Liver (tissue), 9 donors: Measurements from ENCODE around the gene CD247. TPM values are rescaled to one million over a fixed set of nuclear protein-coding genes. Genes with fewer than 3 reads are reported as not detected.

Source experiments
- DNase-seq: peaks from one replicate; pipeline ENCODE4 v3.0.0-alpha.2; 2017; ENCODE audit warnings: low spot score
- H3K27ac ChIP-seq, 2 donors: one replicate each; pipeline ENCODE4 v1.7.0; 2013; ENCODE audit warnings: inconsistent platforms in 2 of 2, low read length in 2 of 2, control low read depth in 1 of 2, low read depth in 1 of 2, mild to moderate bottlenecking in 1 of 2
- H3K27me3 ChIP-seq, 4 donors: one replicate each; pipeline versions ENCODE4 v1.6.1 to v1.7.0; 2013; ENCODE audit warnings: low read length in 3 of 4, inconsistent platforms in 1 of 4, mild to moderate bottlenecking in 1 of 4, moderate library complexity in 1 of 4; ENCODE audit not compliant: control insufficient read depth in 4 of 4, insufficient read depth in 4 of 4
- H3K36me3 ChIP-seq, 4 donors: one replicate each; pipeline versions ENCODE4 v1.6.1 to v1.7.0; 2013; ENCODE audit warnings: low read length in 3 of 4, mild to moderate bottlenecking in 3 of 4, low read depth in 1 of 4, moderate library complexity in 1 of 4; ENCODE audit not compliant: control insufficient read depth in 4 of 4, insufficient read depth in 3 of 4
- H3K4me1 ChIP-seq, 4 donors: one replicate each; pipeline versions ENCODE4 v1.6.1 to v1.7.0; 2013; ENCODE audit warnings: low read length in 3 of 4, mild to moderate bottlenecking in 3 of 4, moderate library complexity in 1 of 4; ENCODE audit not compliant: control insufficient read depth in 4 of 4, insufficient read depth in 4 of 4
- H3K4me3 ChIP-seq, 3 donors: one replicate each; pipeline versions ENCODE4 v1.6.1 to v1.7.0; 2013; ENCODE audit warnings: low read length in 3 of 3, control low read depth in 1 of 3, low read depth in 1 of 3, mild to moderate bottlenecking in 1 of 3
- H3K9ac ChIP-seq, 2 donors: one replicate each; pipeline ENCODE4 v1.7.0; 2013; ENCODE audit warnings: low read length in 2 of 2, mild to moderate bottlenecking in 2 of 2, moderate library complexity in 2 of 2, control low read depth in 1 of 2, low read depth in 1 of 2
- H3K9me3 ChIP-seq, 4 donors: one replicate each; pipeline versions ENCODE4 v1.6.1 to v1.7.0; 2013; ENCODE audit warnings: low read length in 3 of 4; ENCODE audit not compliant: control insufficient read depth in 4 of 4
- FOXA1 ChIP-seq: IDR thresholded peaks from 2 replicates; pipeline ENCODE4 v1.6.1; 2016; ENCODE audit warnings: antibody characterized with exemption
- FOXA2 ChIP-seq: IDR thresholded peaks from 2 replicates; pipeline ENCODE4 v1.6.1; 2016; ENCODE audit warnings: antibody characterized with exemption
- GABPA ChIP-seq, 2 donors: IDR thresholded peaks in 1 of 2; conservative IDR thresholded peaks in 1 of 2; 2 replicates each; pipeline ENCODE4 v1.6.1; 2016; ENCODE audit warnings: antibody characterized with exemption in 2 of 2, mild to moderate bottlenecking in 1 of 2, moderate library complexity in 1 of 2
- HNF4A ChIP-seq, 2 donors: conservative IDR thresholded peaks; 2 replicates each; pipeline ENCODE4 v1.6.1; 2016; ENCODE audit warnings: antibody characterized with exemption in 2 of 2, mild to moderate bottlenecking in 2 of 2
- HNF4G ChIP-seq: IDR thresholded peaks from 2 replicates; pipeline ENCODE4 v1.6.1; 2016; ENCODE audit warnings: antibody characterized with exemption
- JUND ChIP-seq, 2 donors: IDR thresholded peaks; 2 replicates each; pipeline ENCODE4 v1.6.1; 2016; ENCODE audit warnings: antibody characterized with exemption in 2 of 2
- NR2F2 ChIP-seq: IDR thresholded peaks from 2 replicates; pipeline ENCODE4 v1.6.1; 2016; ENCODE audit warnings: antibody characterized with exemption
- RAD21 ChIP-seq, 2 donors: IDR thresholded peaks; 2 replicates each; pipeline ENCODE4 v1.6.1; 2016; ENCODE audit warnings: antibody characterized with exemption in 2 of 2, mild to moderate bottlenecking in 2 of 2
- SP1 ChIP-seq: IDR thresholded peaks from 2 replicates; pipeline ENCODE4 v1.6.1; 2018; ENCODE audit warnings: antibody characterized with exemption, mild to moderate bottlenecking
- TAF1 ChIP-seq: conservative IDR thresholded peaks from 2 replicates; pipeline ENCODE4 v1.6.1; 2016; ENCODE audit warnings: antibody characterized with exemption, mild to moderate bottlenecking
- YY1 ChIP-seq: IDR thresholded peaks from 2 replicates; pipeline ENCODE4 v1.6.1; 2016; ENCODE audit warnings: antibody characterized with exemption, mild to moderate bottlenecking
- WGBS: extraction: QIAGEN DNeasy Blood & Tissue Kit; methylation state at CpG from one replicate; pipeline ENCODE4 v1.1.7; 2013; 5-methylcytosine and 5-hydroxymethylcytosine counted together
- polyA plus RNA-seq, 2 donors: library from polyadenylated mRNA; stranded (reverse) in 1 of 2; unstranded in 1 of 2; fragments of 200-250 nt in 1 of 2; fragments of >200 nt in 1 of 2; fragmentation: Nextera tagmentation in 1 of 2; extraction: Ambion mirVana in 1 of 2; gene quantifications; one replicate each; pipeline versions ENCODE4 v1.2.1 to v1.2.3, GENCODE V29; 2013 to 2015
- total RNA-seq, 2 donors: library from RNA; depleted of rRNA; stranded (reverse); fragments of >200 nt; gene quantifications; one replicate each; pipeline ENCODE4 v1.2.3, GENCODE V29; 2014
- TF ChIP-seq, protein P1 (sequence below): IDR thresholded peaks from 2 replicates; pipeline ENCODE4 v1.6.1; 2016; ENCODE audit warnings: antibody characterized with exemption, mild to moderate bottlenecking
- TF ChIP-seq, protein P2 (sequence below): IDR thresholded peaks from 2 replicates; pipeline ENCODE4 v1.6.1; 2016; ENCODE audit warnings: antibody characterized with exemption
- TF ChIP-seq, protein P3 (sequence below): IDR thresholded peaks from 2 replicates; pipeline ENCODE4 v1.6.1; 2016; ENCODE audit warnings: antibody characterized with exemption
- TF ChIP-seq, protein P4 (sequence below): IDR thresholded peaks from 2 replicates; pipeline ENCODE4 v1.6.1; 2016; ENCODE audit warnings: antibody characterized with exemption
- TF ChIP-seq, protein P5 (sequence below): fragments of 150-350 bp; IDR thresholded peaks from 2 replicates; pipeline ENCODE4 v1.5.1; 2017; ENCODE audit warnings: improper control_type of control experiment, low read depth, low read length; ENCODE audit not compliant: missing input control
- donor health status: healthy.
- donor health status: healthy.
- donor health status: healthy.
- donor health status: healthy.
- donor health status: healthy.

The CD247 gene
- total and polyA plus RNA-seq, 4 donors, result 0.61 to 2.2 (median 1.6) TPM

DNA sequence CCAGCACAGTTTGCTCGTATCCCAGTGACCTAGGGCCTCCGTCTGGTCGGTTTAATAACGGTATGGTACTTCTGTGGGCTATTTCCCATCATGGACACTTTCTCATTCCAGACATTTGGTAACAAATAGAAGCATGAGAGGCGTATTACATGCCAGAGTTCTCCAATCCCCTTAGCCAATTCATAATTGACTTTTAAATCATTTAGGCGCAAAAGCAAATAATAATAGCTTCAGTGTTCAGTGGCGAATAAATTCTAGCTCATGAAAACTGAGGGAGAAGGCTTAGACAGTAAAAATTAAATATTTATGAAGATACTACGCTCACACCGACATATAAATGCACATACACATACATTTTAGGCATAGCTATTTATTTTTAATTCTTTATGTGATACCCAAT, 50.6 kb downstream of the CD247 start:
- no peak for DNase-seq
- Histone ChIP-seq H3K4me3 (no peak overlapping the region), H3K4me1 (peaks cover 0 to 5% (median 2%) of the 10 kb centered on the region in 4 donors), H3K27ac (no peak overlapping the region), H3K27me3 (no peaks in the 10 kb centered on the region), H3K36me3 (no peaks in the 10 kb centered on the region), H3K9ac (no peak overlapping the region), H3K9me3 (no peaks in the 10 kb centered on the region)
- 83% methylated on average over 9 of the region's 9 CpGs for WGBS
- TF ChIP-seq, protein P1, sequence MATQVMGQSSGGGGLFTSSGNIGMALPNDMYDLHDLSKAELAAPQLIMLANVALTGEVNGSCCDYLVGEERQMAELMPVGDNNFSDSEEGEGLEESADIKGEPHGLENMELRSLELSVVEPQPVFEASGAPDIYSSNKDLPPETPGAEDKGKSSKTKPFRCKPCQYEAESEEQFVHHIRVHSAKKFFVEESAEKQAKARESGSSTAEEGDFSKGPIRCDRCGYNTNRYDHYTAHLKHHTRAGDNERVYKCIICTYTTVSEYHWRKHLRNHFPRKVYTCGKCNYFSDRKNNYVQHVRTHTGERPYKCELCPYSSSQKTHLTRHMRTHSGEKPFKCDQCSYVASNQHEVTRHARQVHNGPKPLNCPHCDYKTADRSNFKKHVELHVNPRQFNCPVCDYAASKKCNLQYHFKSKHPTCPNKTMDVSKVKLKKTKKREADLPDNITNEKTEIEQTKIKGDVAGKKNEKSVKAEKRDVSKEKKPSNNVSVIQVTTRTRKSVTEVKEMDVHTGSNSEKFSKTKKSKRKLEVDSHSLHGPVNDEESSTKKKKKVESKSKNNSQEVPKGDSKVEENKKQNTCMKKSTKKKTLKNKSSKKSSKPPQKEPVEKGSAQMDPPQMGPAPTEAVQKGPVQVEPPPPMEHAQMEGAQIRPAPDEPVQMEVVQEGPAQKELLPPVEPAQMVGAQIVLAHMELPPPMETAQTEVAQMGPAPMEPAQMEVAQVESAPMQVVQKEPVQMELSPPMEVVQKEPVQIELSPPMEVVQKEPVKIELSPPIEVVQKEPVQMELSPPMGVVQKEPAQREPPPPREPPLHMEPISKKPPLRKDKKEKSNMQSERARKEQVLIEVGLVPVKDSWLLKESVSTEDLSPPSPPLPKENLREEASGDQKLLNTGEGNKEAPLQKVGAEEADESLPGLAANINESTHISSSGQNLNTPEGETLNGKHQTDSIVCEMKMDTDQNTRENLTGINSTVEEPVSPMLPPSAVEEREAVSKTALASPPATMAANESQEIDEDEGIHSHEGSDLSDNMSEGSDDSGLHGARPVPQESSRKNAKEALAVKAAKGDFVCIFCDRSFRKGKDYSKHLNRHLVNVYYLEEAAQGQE, result no peak
- no peak for TF ChIP-seq SP1
- TF ChIP-seq, protein P2, sequence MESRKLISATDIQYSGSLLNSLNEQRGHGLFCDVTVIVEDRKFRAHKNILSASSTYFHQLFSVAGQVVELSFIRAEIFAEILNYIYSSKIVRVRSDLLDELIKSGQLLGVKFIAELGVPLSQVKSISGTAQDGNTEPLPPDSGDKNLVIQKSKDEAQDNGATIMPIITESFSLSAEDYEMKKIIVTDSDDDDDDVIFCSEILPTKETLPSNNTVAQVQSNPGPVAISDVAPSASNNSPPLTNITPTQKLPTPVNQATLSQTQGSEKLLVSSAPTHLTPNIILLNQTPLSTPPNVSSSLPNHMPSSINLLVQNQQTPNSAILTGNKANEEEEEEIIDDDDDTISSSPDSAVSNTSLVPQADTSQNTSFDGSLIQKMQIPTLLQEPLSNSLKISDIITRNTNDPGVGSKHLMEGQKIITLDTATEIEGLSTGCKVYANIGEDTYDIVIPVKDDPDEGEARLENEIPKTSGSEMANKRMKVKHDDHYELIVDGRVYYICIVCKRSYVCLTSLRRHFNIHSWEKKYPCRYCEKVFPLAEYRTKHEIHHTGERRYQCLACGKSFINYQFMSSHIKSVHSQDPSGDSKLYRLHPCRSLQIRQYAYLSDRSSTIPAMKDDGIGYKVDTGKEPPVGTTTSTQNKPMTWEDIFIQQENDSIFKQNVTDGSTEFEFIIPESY, result no peak
- TF ChIP-seq, protein P3, sequence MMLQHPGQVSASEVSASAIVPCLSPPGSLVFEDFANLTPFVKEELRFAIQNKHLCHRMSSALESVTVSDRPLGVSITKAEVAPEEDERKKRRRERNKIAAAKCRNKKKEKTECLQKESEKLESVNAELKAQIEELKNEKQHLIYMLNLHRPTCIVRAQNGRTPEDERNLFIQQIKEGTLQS, result no peak
- TF ChIP-seq, protein P4, sequence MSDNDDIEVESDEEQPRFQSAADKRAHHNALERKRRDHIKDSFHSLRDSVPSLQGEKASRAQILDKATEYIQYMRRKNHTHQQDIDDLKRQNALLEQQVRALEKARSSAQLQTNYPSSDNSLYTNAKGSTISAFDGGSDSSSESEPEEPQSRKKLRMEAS, result no peak
- TF ChIP-seq HNF4G, result no peak
- TF ChIP-seq NR2F2, result no peak
- no peak for TF ChIP-seq JUND (IDR thresholded peaks at IDR 0.05)
- no peak for TF ChIP-seq RAD21 (IDR thresholded peaks at IDR 0.05)
- TF ChIP-seq, protein P5, sequence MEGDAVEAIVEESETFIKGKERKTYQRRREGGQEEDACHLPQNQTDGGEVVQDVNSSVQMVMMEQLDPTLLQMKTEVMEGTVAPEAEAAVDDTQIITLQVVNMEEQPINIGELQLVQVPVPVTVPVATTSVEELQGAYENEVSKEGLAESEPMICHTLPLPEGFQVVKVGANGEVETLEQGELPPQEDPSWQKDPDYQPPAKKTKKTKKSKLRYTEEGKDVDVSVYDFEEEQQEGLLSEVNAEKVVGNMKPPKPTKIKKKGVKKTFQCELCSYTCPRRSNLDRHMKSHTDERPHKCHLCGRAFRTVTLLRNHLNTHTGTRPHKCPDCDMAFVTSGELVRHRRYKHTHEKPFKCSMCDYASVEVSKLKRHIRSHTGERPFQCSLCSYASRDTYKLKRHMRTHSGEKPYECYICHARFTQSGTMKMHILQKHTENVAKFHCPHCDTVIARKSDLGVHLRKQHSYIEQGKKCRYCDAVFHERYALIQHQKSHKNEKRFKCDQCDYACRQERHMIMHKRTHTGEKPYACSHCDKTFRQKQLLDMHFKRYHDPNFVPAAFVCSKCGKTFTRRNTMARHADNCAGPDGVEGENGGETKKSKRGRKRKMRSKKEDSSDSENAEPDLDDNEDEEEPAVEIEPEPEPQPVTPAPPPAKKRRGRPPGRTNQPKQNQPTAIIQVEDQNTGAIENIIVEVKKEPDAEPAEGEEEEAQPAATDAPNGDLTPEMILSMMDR, result no peak
- no peak for TF ChIP-seq YY1
- no peak for TF ChIP-seq HNF4A (conservative IDR thresholded peaks at IDR 0.05)
- no peak for TF ChIP-seq TAF1
- no peak for TF ChIP-seq FOXA1
- no peak for TF ChIP-seq GABPA (IDR thresholded peaks at IDR 0.05 in 1 of 2, conservative IDR thresholded peaks at IDR 0.05 in 1 of 2)
- TF ChIP-seq FOXA2, result no peak
